Activated T-helper 1 cell treated with anti-CD3 and anti-CD28 coated beads, Interleukin-2, amount 50 U/mL, for 16 hours (primary cell): ENCODE measurements around the gene RSRC2.
"Not testable (repeated sequence)": the region's sequence is repeated elsewhere in the genome, so short reads cannot be mapped to it uniquely, and the experiment has no call there.

Experiments used
- DNase-seq, 2 donors: peaks; one replicate each; pipeline ENCODE4 v3.0.0-alpha.2; 2020; ENCODE audit warnings: low read depth in 1 of 2, low spot score in 1 of 2

Gene RSRC2

DNA sequence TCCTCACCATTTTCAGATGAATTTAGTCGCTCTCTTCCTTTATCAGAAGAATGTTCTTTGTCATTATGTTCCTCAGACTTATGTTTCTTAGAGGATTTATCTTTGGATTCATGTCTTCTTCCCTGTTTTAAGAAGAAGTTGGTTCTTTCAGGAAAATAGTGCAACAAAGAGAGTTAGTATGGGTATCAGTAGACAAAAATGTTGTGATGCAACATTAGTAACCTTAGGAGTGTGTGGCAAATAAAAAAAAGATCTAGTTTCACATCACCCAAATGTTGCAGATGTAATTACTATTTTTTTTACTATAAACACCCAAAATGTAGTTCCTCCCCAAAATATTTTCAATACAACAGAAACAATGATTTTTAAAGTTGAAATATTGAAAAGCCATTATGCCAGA lies 7.8 kb downstream of the RSRC2 start:
- no peak for DNase-seq

DNA sequence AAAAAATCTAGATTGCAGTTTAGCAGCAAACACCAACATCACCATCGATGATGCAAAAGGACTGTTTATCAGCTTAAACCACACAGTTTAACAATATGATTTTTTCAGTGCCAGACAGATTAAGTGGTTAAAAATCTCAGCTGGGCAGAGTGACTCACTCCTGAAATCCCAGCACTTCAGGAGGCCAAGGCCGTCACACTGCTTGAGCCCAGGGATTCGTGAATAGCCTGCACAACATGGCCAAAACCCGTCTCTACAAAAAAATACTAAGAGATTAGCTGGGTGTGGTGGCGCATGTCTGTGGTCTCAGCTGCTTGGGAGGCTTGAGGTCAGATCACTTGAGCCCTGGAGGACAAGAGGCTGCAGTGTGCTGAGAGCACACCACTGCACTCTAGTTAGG lies 8.9 kb downstream of the RSRC2 start:
- no peak for DNase-seq

DNA sequence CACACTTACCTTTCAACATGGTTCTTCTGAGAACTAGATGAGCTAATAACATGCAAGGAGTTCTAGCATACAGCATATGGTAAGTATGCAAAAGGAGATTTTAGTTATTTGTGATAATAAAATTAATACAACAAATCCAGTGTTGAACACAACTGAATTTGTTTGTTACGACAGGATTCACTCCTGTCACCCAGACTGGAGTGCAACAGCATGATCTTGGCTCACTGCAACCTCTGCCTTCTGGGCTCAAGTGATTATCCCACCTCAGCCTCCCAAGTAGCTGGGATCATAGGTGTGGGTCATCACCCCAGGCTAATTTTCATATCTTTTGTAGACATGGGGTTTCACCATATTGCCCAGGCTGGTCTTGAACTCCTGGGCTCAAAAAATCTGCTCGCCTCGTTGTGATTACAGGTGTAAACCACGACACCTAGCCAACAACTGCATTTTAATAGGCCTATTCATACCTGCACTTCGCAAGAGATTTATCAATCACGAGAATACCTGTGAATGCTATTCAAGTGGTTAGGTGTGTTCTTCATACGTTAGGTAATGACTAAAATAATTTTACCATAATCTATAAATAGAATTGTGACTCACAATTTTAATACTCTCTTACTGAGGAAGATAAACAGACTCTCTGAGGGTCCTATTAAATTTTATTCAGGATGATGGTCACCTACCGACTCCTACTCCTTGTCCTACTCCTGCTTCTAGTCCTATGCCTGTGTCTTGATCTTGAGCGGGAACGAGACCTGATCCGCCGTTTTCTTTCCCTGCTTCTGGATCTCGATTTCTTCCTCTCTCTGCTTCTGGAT lies 10.0 kb downstream of the RSRC2 start:
- DNase-seq = no peak

DNA sequence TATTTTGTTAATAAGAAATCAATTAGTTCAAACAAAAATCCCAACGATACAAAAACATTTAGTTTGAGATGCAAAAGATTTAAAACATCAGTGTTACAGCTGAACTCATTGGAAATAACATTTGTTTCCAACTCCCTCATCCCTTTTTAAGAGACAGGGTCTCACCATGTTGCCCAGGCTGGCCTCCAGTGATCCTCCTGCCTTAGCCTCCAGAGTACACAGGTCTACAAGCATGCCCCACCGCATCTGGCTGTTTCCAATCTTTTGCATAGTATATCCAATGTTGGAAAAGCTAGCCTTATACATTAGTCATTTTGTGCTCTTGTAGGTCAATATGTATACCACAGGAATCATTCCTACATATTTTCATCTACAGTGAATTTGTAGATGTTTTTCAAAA lies 11.5 kb downstream of the RSRC2 start:
- no peak for DNase-seq

DNA sequence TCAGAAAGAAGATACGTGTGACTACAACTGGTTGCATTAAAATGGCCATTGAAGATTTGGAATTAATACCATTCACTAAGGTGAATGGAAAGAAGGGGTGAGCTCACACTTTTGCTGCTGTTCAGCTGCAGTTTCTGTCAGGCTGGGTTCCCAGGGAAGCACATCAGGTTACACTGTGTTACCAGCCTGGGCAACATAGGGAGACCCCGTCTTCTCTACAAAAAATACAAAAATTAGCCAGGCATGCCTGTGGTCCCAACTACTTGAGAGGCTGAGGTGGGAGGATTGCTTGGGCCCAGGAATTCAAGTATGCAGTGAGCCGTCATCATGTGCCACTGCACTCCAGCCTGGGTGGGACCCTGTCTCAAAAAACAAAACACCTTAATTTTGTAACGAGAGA lies 13.1 kb downstream of the RSRC2 start:
- no peak for DNase-seq

DNA sequence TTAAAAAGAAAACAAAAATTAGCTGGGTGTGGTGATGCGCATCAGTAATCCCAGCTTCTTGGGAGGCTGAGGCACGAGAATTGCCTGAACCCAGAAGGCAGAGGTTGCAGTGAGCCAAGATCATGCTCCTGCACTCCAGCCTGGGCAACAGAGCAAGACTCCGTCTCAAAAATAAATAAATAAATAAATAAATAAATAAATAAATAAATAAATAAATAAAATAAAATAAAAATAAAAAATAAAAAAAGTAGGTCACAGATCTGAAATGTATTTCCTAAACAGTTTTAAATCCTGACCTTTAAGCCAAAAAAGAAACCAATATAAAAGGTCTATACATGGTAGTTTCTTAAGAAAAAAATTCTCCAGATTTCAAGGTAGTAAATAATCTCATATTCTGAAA lies 13.7 kb downstream of the RSRC2 start:
- DNase-seq = not testable (repeated sequence)

DNA sequence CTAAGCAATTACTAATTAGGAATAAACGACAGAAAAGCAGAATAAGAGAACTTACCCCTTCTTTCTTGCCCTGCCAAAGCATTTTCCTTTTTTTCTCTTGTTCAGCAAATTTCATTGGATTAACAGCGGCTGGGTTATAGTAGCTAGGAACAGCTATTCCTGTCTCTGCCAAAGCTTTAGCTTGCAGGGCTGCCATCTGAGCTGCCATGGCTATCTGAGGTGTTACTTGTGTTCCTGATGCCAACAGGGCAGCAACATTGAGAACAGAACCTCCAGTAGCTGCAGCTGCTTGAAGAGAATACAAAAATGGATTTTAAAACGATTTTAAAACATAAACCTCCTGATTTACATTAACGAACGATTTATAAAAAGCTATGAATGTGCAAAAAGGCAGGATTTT lies 18.6 kb downstream of the RSRC2 start:
- DNase-seq = no peak

DNA sequence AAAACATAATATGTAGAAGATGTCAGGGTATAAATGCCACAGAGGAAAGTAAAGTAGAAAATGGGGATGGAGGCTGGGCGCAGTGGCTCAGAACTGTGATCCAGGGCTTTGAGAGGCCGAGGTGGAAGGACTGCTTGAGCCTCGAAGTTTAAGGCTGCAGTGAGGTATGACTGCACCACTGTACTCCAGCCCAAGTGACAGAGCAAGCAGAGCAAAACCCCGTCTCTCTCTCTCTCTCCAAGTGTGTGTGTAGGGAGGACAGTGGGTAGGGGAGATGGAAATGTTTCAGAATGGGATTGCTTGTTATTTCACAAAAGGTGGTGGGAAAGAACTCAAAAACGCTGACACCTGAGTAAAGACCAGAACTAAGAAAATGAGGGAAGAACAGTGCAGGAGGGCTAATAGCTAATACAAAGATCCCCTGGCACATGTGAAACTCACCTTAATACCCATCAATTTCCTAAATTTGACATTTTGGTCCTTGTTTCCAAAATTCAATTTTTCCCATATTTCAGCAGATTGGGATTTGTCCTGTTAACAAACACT lies 20.3 kb downstream of the RSRC2 start:
- DNase-seq = no peak

DNA sequence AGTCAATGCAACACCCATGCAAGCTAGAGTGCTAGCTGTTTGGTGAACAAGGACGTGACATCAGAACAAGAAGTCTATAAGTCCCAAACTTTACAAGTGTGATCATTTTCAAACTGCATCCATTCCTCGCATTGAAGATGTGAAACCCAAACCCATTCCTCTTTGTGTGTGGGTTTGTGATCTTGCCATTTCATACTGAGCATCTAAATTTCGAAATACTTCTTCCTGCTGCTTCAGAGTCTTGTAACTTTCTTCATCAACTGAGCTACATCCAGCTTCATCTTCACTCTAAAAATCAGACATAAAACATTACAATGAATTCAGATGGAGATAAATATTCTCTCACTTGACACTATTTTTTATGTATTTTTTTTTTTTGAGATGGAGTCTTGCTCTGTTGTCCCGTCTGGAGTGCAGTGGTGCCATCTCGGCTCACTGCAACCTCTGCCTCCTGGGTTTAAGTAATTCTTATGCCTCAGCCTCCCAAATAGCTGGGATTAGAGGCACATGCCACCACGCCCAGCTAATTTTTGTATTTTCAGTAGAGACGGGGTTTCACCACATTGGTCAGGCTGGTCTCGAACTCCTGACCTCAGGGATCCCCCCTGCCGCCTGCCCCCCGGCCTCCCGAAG lies 21.2 kb downstream of the RSRC2 start:
- no peak for DNase-seq

DNA sequence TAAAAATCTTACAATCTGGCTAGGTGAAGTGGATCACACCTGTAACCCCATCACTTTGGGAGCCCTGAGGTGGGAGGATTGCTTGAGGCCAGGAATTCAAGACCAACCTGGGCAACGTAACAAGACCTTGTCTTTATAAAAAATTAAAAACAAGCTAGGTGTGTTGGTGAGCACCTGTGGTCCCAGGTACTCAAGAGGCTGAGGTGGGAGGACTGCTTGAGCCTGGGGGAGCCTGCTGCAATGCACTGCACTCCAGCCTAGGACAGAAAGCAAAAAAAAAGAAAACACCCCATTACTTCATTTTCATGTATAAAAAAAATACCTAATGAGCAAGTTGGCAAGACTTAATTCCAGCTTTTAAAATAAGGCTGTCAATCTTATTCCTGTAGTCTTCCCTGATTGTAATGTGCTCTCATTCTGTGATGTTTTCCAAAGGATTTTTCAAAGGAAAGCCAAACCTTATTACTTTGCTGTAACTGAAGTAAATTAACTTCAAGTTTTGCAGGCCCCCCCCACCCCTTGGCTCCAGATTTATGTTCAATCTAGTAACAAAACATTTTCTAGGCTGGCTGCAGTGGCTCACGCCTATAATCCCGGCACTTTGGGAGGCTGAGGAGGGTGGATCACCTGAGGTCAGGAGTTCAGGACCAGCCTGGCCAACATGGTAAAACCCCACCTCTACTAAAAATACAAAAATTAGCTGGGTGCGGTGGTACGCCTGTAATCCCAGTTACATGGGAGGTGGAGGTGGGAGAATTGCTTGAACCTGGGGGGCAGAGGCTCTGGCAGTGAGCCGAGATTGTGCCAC lies 22.7 kb downstream of the RSRC2 start:
- no peak for DNase-seq

DNA sequence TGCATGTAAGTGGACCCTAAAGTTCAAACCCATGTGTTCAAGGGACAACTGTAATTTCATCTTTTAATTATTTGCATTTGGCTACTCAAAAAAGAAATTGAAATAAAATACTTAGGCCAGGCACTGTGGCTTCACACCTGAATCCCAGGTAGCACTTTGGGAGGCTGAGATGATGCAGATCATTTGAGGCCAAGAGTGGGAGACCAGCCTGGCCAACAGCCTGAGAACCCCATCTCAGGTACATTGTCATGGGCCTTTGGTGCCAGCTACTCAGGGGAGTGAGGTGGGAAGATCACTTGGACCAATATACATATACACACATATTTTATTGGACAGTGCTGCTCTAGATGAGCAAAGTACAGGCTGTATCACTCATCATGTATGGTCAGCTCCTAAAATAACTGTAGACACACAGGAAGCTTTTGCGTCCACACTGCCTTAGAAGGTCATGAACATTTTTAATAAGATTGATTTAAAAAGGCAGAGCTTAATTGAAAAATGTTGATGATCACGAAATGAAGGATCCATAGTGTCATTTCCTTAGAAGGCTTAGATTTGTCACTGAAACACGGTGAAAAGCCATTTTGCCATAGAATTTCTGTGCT lies 23.5 kb downstream of the RSRC2 start:
- no peak for DNase-seq

DNA sequence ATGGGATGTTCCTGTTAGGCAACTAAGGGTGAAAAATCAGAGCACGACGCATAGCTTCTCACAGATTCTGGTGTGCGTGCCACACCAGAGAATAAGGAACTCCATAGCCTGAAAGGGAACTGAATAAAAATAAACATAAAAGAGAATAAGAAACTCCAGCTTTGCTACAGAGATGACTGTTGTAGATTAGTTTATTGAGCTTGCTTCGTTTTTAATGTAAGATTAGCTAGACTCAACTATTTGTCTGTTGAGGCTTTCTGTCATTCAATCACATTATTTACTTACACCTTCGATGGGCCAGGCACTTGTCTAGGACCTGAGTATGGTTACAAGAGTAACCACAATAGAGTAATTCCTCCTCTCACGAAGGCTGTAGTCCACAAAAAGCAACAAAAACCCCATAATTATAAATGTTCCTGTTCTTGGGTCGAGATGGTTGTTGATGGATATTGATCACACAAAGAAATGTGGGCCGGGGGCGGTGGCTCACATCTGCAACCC lies 25.2 kb downstream of the RSRC2 start:
- DNase-seq = no peak

DNA sequence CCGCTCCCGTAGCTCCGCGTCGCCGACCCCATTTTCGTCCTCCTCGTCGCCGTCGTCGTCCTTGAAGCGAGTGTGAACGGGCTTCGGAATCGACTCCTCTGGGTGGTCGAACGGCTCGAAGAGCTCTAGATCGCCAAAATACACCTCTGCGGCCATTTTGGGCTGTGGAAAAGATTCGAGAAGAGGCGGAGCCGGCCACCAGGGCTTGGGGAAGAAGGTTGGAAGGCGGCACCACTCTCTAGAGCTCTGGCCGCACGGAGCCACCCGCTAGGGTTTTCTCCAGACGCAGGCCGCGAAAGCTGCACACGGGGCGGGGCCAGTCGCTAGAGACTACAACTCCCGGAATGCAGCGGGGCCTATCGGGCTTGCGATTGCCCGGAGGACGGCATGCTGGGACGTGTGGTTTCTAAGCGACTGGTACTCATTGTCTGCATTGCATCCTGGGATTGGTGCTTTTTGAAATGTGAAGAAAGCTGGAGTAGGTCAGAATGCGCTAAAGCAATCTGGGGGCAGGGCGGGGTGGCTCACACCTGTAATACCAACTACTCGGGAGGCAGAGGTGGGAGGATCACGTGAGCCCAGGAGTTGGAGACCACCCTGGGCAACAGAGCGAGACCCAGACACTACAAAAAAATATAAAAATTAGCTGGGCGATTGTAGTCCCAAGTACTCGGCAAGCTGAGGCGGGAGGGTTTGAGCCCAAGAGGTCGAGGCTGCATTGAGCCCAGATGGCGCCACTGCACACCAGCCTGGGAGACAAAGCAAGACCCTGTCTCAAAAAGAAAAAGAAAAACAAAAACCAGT lies 25.8 kb downstream of the RSRC2 start, which contains the start of gene ZCCHC8:
Gene ZCCHC8, minus strand, starts transcription at position 248 of the 804 bp plus-strand sequence. Its CDS starts 92 bp downstream, at position 156.
- DNase-seq = peak; percentile 91

DNA sequence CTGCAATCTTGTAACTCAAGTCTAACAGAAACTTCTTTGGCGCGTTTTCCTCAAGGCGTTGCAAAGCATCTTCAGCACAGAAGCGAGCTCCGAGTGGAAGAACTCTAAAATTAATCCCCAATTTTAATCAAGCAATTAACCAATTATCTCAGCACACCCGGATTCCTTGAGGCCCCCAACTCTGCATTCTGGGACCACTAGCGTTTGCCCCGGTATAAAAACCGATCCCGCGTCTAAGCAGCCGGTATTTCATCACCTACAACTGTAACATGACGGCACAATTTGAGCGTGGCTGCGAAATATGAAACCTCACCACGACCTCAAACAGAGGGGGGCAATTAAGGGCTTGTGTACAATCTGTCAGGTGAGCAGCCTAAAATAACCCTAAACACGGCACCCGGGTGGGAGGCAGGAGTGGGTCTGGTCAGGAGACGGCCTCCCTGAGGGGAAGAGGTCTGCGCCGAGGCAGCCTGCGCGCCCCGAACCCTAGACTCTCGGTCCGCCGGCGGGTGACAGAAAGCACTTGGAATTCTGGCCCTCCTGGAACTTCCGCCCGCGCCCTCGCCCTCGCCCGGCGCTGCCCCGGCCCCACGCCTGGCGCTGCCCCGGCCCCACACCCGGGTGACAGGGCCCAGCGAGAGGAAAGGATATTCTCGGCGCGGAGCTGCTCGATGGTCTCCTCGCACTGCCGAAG lies 26.6 kb downstream of the RSRC2 start:
- DNase-seq = peak in 1 of 2 donors; percentile 22

DNA sequence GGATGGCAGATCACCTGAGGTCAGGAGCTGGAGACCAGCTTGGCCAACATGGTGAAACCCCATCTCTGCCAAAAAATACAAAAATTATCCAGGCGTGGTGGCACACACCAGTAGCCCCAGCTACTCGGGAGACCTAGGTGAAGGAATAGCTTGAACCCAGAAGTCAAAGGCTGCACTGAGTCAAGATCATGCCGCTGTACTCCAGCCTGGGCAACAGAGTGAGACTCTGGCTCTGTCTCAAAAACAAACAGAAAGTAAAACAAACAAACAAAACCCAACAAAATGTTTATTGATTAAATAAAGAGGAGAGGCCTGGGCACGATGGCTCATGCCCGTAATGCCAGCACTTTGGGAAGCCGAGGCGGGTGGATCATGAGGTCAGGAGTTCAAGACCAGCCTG lies 31.5 kb downstream of the RSRC2 start:
- no peak for DNase-seq

DNA sequence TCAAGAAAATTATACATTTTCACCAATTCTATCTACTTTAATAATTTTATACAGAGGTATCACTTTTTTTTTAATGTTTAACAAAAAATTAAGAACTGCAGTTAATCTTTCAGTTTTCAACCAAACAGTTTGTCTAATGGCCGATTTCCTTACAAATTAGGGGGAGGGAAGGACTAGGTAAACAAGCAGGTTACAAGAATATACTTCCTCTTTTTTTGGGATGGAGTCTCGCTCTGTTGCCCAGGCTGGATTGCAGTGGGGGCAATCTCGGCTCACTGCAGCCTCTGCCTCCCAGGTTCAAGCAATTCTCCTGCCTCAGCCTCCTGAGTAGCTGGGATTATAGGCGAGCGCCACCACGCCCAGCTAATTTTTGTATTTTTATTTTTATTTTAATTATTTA lies 33.5 kb downstream of the RSRC2 start:
- DNase-seq = not testable (repeated sequence)

DNA sequence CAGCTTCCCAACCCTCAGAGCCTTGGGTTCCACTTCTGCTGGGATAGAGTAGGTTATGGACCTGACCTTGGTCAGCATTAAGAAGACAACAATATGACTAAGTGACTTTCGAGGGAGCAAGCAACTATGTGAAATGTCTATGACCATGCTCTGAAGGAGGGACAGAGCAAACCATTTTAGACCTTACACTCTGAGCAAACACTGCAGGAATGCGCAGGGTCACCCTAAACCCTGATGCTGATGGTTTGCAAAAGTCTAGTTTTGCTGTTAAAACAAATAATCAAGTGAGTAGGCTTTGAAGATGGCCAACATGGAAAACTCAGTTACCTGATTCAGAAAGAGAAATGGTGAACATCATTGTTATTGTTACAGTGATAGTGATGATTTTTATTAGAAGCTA lies 34.7 kb downstream of the RSRC2 start:
- DNase-seq = no peak

DNA sequence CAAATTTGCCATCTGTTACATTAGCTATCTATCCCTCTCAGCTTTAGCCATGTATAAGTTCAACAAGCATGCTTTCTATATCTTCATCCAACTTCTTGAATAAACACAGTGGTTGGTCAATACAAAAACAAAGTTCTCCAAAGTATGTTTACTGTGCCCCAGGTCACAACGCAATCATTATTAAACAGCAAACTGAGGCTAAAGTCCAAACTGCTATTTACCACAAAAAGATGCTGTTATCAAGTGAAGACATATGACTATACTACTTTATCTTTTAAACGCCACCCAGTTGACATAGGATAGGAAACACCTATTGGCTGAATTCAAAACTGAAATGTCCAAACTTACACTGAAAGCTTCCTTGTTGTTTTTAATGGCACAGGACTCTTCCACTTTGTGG lies 37.7 kb downstream of the RSRC2 start:
- no peak for DNase-seq

DNA sequence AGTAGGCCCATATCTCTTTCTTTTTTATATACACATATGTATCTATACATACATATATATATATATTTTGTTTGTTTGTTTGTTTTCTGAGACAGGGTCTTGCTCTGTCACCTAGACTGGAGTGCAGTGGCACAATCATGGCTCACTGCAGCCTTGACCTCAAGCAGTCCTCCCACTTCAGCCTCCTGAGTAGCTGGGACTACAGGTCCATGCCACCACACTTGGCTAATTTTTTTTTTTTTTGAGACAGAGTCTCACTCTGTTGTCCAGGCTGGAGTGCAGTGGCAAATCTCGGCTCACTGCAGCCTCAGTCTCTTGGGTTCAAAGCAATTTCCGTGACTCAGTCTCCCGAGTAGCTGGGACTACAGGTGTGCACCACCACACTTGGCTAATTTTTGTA lies 38.9 kb downstream of the RSRC2 start:
- not testable (repeated sequence) for DNase-seq
